H1 (cell line): ENCODE data around the gene ACAD9. TPM values are rescaled to one million over a fixed set of nuclear protein-coding genes. Genes with fewer than 3 reads are reported as not detected.

Experiments
- EZH2 ChIP-seq: fragments of 200-600 bp; sonication (generic); IDR thresholded peaks from 2 replicates; pipeline ENCODE4 v1.7.1; 2012; ENCODE audit warnings: low read depth, mild to moderate bottlenecking, moderate library complexity, low read length, inconsistent platforms; ENCODE audit not compliant: severe bottlenecking
- SAP30 ChIP-seq: fragments of 300-600 bp; sonication (generic); IDR thresholded peaks from 2 replicates; pipeline ENCODE4 v1.7.1; 2012; ENCODE audit warnings: low read length, moderate library complexity, mild to moderate bottlenecking, inconsistent platforms; ENCODE audit not compliant: insufficient read depth, insufficient replicate concordance
- SIRT6 ChIP-seq: IDR thresholded peaks from one replicate; pipeline ENCODE4 v1.7.1; 2012; ENCODE audit warnings: low read length, inconsistent platforms
- SP2 ChIP-seq: IDR thresholded peaks from 2 replicates; pipeline ENCODE4 v1.6.1; 2012; ENCODE audit warnings: mild to moderate bottlenecking, low read length, inconsistent platforms
- polyA plus RNA-seq, 7 experiments: library from polyadenylated mRNA; depleted of rRNA in 3 of 7; stranded (reverse) in 5 of 7; unstranded in 2 of 7; fragments of >200 nt in 5 of 7; fragments of 200-250 nt in 2 of 7; gene quantifications; 1 replicate in 5 of 7; 2 replicates in 1 of 7; 4 replicates in 1 of 7; pipeline versions ENCODE4 v1.2.1 to v1.2.3, GENCODE V29; 2011 to 2013; ENCODE audit warnings: missing spikeins in 2 of 7, mixed read lengths in 2 of 7
- total RNA-seq: library from RNA; stranded (reverse); fragmentation: NEBNext Ultra II Directional; extraction: Animal tissue kit (Norgen Biotek cat#: 25700); gene quantifications from 2 replicates; pipeline ENCODE4 v1.2.1, GENCODE V29; 2021

ACAD9 gene
- total and polyA plus RNA-seq, 2 of the 8 experiments (the other 6 are each of a cell fraction or from before 2014, with no cell fraction given): 27.5 to 28.9 TPM

DNA sequence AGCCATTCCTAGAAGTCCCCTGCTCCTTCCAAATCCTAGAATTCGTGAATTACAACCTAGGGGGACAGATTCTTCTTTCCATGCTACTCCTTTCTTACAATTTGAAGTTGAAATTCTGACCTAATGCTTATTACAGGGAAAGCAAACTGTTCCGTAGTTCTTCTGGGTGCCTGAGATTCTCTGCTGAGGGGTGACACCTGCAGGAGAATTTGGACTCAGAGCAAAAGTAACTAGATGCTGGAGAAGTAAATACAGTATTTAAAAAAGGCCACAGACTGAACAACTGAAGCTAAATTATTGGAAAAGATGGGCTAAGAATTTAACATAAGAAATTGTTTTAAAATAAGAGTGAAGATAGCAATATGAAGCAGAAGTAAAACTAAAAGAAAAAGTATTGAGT, 37.9 kb downstream of the ACAD9 start (continued):
- TF ChIP-seq SP2: no peak
- no peak for TF ChIP-seq EZH2
- TF ChIP-seq SAP30: no peak
- no peak for TF ChIP-seq SIRT6
